IMR-90 (cell line): ENCODE results near the gene SHISA3. TPM values are rescaled to one million over a fixed set of nuclear protein-coding genes. Genes with fewer than 3 reads are reported as not detected.

Experiments used
- ATAC-seq: fragments of 200-7000 bp; cut with Tn5 transposase; 2 replicates; pipeline ENCODE4 v1.9.1; 2020; ENCODE audit warnings: low read depth, mild to moderate bottlenecking, moderate library complexity
- BruUV-seq: library from RNA; stranded (reverse); fragments of 400-500 nt; replicated peaks from 2 replicates; lab custom pipeline; 2021; lab: Mats Ljungman, UMichigan
- CTCF ChIA-PET: fragments of 300-600 bp; formaldehyde crosslinking; extraction: SDS; loops from one replicate; lab custom pipeline; 2021; ENCODE audit warnings: antibody characterized with exemption; lab: Yijun Ruan, JAX
- POLR2A ChIA-PET: fragments of 300-600 bp; sonication (Branson Sonifier 250); formaldehyde crosslinking; loops from one replicate; lab custom pipeline; 2022; ENCODE audit warnings: antibody characterized with exemption; ENCODE audit not compliant: unreplicated experiment; lab: Charles Lee
- DNase-seq: peaks from one replicate; pipeline ENCODE4 v3.0.0; 2013
- H2AFZ ChIP-seq: replicated peaks from 2 replicates; pipeline ENCODE3; 2013; ENCODE audit warnings: low read length, mild to moderate bottlenecking; ENCODE audit not compliant: poor library complexity
- H2AK5ac ChIP-seq: 2 replicates; pipeline ENCODE4 v1.6.1; 2013; ENCODE audit warnings: low read depth, low read length, inconsistent platforms
- H2AK9ac ChIP-seq: replicated peaks from 2 replicates; pipeline ENCODE3; 2013; ENCODE audit warnings: mild to moderate bottlenecking, low read depth, low read length, moderate library complexity; ENCODE audit not compliant: poor library complexity
- H2BK120ac ChIP-seq: 2 replicates; pipeline ENCODE4 v1.6.1; 2013; ENCODE audit warnings: low read depth, low read length, inconsistent platforms
- H2BK15ac ChIP-seq: 3 replicates; pipeline ENCODE4 v1.6.1; 2013; ENCODE audit warnings: low read depth, low read length, inconsistent platforms
- H2BK20ac ChIP-seq: 2 replicates; pipeline ENCODE4 v1.6.1; 2013; ENCODE audit warnings: low read depth, mild to moderate bottlenecking, inconsistent platforms, low read length, moderate library complexity
- H2BK5ac ChIP-seq: 2 replicates; pipeline ENCODE4 v1.6.1; 2013; ENCODE audit warnings: mild to moderate bottlenecking, low read depth, low read length, inconsistent platforms; ENCODE audit not compliant: poor library complexity, severe bottlenecking
- H3K14ac ChIP-seq: replicated peaks from 2 replicates; pipeline ENCODE4 v1.6.1; 2013; ENCODE audit warnings: low read depth, low read length, inconsistent platforms
- H3K18ac ChIP-seq: 2 replicates; pipeline ENCODE4 v1.6.1; 2013; ENCODE audit warnings: low read depth, low read length, control low read depth
- H3K23ac ChIP-seq: 2 replicates; pipeline ENCODE4 v1.6.1; 2013; ENCODE audit warnings: low read depth, low read length, inconsistent platforms
- H3K27ac ChIP-seq: 2 replicates; pipeline ENCODE4 v1.5.1; 2013; ENCODE audit warnings: mild to moderate bottlenecking, control low read depth, low read length; ENCODE audit not compliant: insufficient read depth
- H3K27me3 ChIP-seq: 2 replicates; pipeline ENCODE4 v1.6.1; 2013; ENCODE audit warnings: low read length; ENCODE audit not compliant: control insufficient read depth, insufficient read depth
- H3K36me3 ChIP-seq: 2 replicates; pipeline ENCODE4 v1.6.1; 2013; ENCODE audit warnings: low read length, mixed read lengths; ENCODE audit not compliant: control insufficient read depth, insufficient read depth
- H3K4ac ChIP-seq: 2 replicates; pipeline ENCODE4 v1.6.1; 2013; ENCODE audit warnings: low read depth, low read length, inconsistent platforms
- H3K4me1 ChIP-seq: 2 replicates; pipeline ENCODE4 v1.6.1; 2013; ENCODE audit warnings: low read length, mixed read lengths; ENCODE audit not compliant: control insufficient read depth, insufficient read depth
- H3K4me2 ChIP-seq: 2 replicates; pipeline ENCODE4 v1.6.1; 2013; ENCODE audit warnings: low read depth, mild to moderate bottlenecking, control low read depth, low read length, moderate library complexity
- H3K4me3 ChIP-seq: 2 replicates; pipeline ENCODE4 v1.5.1; 2013; ENCODE audit warnings: low read depth, mild to moderate bottlenecking, control low read depth, low read length, moderate library complexity; ENCODE audit not compliant: insufficient read depth
- H3K56ac ChIP-seq: 2 replicates; pipeline ENCODE4 v1.6.1; 2013; ENCODE audit warnings: low read length, inconsistent platforms; ENCODE audit not compliant: insufficient read depth; ENCODE audit errors: extremely low read depth
- H3K79me1 ChIP-seq, 2 experiments: 2 replicates each; pipeline ENCODE4 v1.6.1; 2013; ENCODE audit warnings: low read length in 2 of 2, inconsistent platforms in 1 of 2, low read depth in 1 of 2
- H3K9ac ChIP-seq: 2 replicates; pipeline ENCODE4 v1.6.1; 2013; ENCODE audit warnings: low read depth, low read length, control low read depth
- H3K9me1 ChIP-seq: 2 replicates; pipeline ENCODE4 v1.6.1; 2013; ENCODE audit warnings: low read length, inconsistent platforms; ENCODE audit not compliant: insufficient read depth
- H3K9me3 ChIP-seq: 2 replicates; pipeline ENCODE4 v1.6.1; 2013; ENCODE audit warnings: low read length; ENCODE audit not compliant: control insufficient read depth, insufficient read depth
- H4K20me1 ChIP-seq: 2 replicates; pipeline ENCODE4 v1.6.1; 2013; ENCODE audit warnings: low read length, inconsistent platforms; ENCODE audit not compliant: insufficient read depth
- H4K5ac ChIP-seq: 2 replicates; pipeline ENCODE4 v1.6.1; 2013; ENCODE audit warnings: mild to moderate bottlenecking, low read depth, low read length, control low read depth
- H4K8ac ChIP-seq, 2 experiments: 2 replicates each; pipeline ENCODE4 v1.6.1; 2013; ENCODE audit warnings: low read depth in 2 of 2, low read length in 2 of 2, control low read depth in 1 of 2, inconsistent platforms in 1 of 2
- H4K91ac ChIP-seq: 2 replicates; pipeline ENCODE4 v1.6.1; 2013; ENCODE audit warnings: low read depth, low read length, inconsistent platforms; ENCODE audit not compliant: insufficient read depth
- CHD1 ChIP-seq: IDR thresholded peaks from 2 replicates; pipeline ENCODE4 v1.6.1; 2012; ENCODE audit warnings: low read depth, low read length, improper control_type of control experiment
- CTCF ChIP-seq: conservative IDR thresholded peaks from 2 replicates; pipeline ENCODE4 v1.5.1; 2012; ENCODE audit warnings: mild to moderate bottlenecking, low read depth, low read length, improper control_type of control experiment
- ELK1 ChIP-seq: fragments of 150-350 bp; IDR thresholded peaks from 2 replicates; pipeline ENCODE4 v1.6.1; 2016; ENCODE audit warnings: low read depth, mild to moderate bottlenecking, low read length, moderate library complexity, borderline replicate concordance
- FOS ChIP-seq: fragments of 150-350 bp; IDR thresholded peaks from 2 replicates; pipeline ENCODE4 v1.6.1; 2016; ENCODE audit warnings: low read depth, low read length
- MAFK ChIP-seq: IDR thresholded peaks from 2 replicates; pipeline ENCODE4 v1.6.1; 2012; ENCODE audit warnings: low read depth, low read length, improper control_type of control experiment
- MAZ ChIP-seq: IDR thresholded peaks from 2 replicates; pipeline ENCODE4 v1.6.1; 2012; ENCODE audit warnings: low read depth, mild to moderate bottlenecking, low read length, improper control_type of control experiment, moderate library complexity, borderline replicate concordance
- MXI1 ChIP-seq: IDR thresholded peaks from 2 replicates; pipeline ENCODE4 v1.6.1; 2012; ENCODE audit warnings: low read depth, mild to moderate bottlenecking, low read length, moderate library complexity, borderline replicate concordance
- NFE2L2 ChIP-seq: fragments of 150-350 bp; IDR thresholded peaks from 2 replicates; pipeline ENCODE4 v1.6.1; 2016; ENCODE audit warnings: low read depth, mild to moderate bottlenecking, low read length
- POLR2A ChIP-seq: IDR thresholded peaks from 2 replicates; pipeline ENCODE4 v1.6.1; 2012; ENCODE audit warnings: mild to moderate bottlenecking, low read depth, low read length
- RAD21 ChIP-seq: IDR thresholded peaks from 2 replicates; pipeline ENCODE4 v1.6.1; 2012; ENCODE audit warnings: low read length, improper control_type of control experiment
- RCOR1 ChIP-seq: IDR thresholded peaks from 2 replicates; pipeline ENCODE4 v1.6.1; 2012; ENCODE audit warnings: mild to moderate bottlenecking, low read length, improper control_type of control experiment; ENCODE audit not compliant: insufficient replicate concordance
- SMC3 ChIP-seq: fragments of 150-350 bp; IDR thresholded peaks from 2 replicates; pipeline ENCODE4 v1.6.1; 2016; ENCODE audit warnings: low read depth, mild to moderate bottlenecking, antibody characterized with exemption, low read length, moderate library complexity
- USF2 ChIP-seq: fragments of 150-350 bp; IDR thresholded peaks from 2 replicates; pipeline ENCODE4 v1.6.1; 2017; ENCODE audit warnings: mild to moderate bottlenecking, antibody characterized with exemption, low read length, low read depth
- WGBS, 2 experiments: methylation state at CpG; one replicate each; pipeline versions ENCODE4 v1.1.5 to v1.1.7; 2013; ENCODE audit warnings: missing lambda C conversion rate in 2 of 2; ENCODE audit not compliant: insufficient read length in 1 of 2; ENCODE audit errors: extremely low coverage in 2 of 2; 5-methylcytosine and 5-hydroxymethylcytosine counted together
- dilution Hi-C: fragments of 300-500 bp; cut with HindIII; formaldehyde crosslinking; loops from one replicate; pipeline ENCODE4 v1.14.3; 2018; ENCODE audit warnings: low sequenced_read_pairs; ENCODE audit not compliant: unreplicated experiment
- in situ Hi-C: fragments of 300-500 bp; cut with MboI; formaldehyde crosslinking; loops from 3 replicates; pipeline ENCODE4 v1.14.3; 2019; ENCODE audit warnings: low sequenced_read_pairs, inconsistent platforms, mixed read lengths
- intact Hi-C: fragments of 100-400 bp; cut with micrococcal nuclease; formaldehyde crosslinking; loops from 2 replicates; pipeline ENCODE4 v1.10.0; 2022
- polyA plus RNA-seq, 3 experiments: library from polyadenylated mRNA; depleted of rRNA; stranded (reverse); fragments of >200 nt; gene quantifications; 2 replicates each; pipeline ENCODE4 v1.2.3, GENCODE V29; 2012; ENCODE audit warnings: low replicate concordance in 1 of 3
- total RNA-seq: library from RNA; depleted of rRNA; stranded (reverse); fragments of >200 nt; gene quantifications from 2 replicates; pipeline ENCODE4 v1.2.3, GENCODE V29; 2012

Gene SHISA3
- total and polyA plus RNA-seq, 2 of the 4 experiments (the other 2 are of a cell fraction) = 0.18 to 0.77 TPM

- no peak for TF ChIP-seq POLR2A
- TF ChIP-seq MAFK = no peak
- no peak for TF ChIP-seq MAZ
- no peak for TF ChIP-seq RCOR1
- TF ChIP-seq NFE2L2 = no peak
- no peak for TF ChIP-seq FOS
Measured at GRCh38 chr4:42436928-42437565, 39.8 kb downstream of the SHISA3 start (continued).

GRCh38 chr4:42440083-42440482 is 42.8 kb downstream of the SHISA3 start:
- ChIA-PET POLR2A (interaction anchor here (0.6 kb wide), 1 partner anchor 39 kb away, joined by 5 read pairs; no protein-coding TSS in a partner anchor), CTCF (no interaction called here)
- no peak overlapping the region for H4K8ac ChIP-seq
- no peaks in the 10 kb centered on the region for H3K36me3 ChIP-seq
- H3K27me3 ChIP-seq = no peaks in the 10 kb centered on the region; the same call in none of the 2 replicates
- no peak overlapping the region for H3K23ac ChIP-seq
- no peak overlapping the region for H3K14ac ChIP-seq
- H2BK5ac ChIP-seq = no peak overlapping the region
- H2BK15ac ChIP-seq = no peak overlapping the region
- H3K9ac ChIP-seq = no peak overlapping the region
- no peaks in the 10 kb centered on the region for H3K9me1 ChIP-seq
- H3K9me3 ChIP-seq = no peaks in the 10 kb centered on the region
- no peak overlapping the region for H4K91ac ChIP-seq
- BruUV-seq = no TSS peak
- no peak overlapping the region for H3K18ac ChIP-seq
- no peak overlapping the region for H2AK9ac ChIP-seq
- no peak overlapping the region for H3K4ac ChIP-seq
- H3K79me1 ChIP-seq = no peaks in the 10 kb centered on the region
- H3K27ac ChIP-seq = no peak overlapping the region
- H3K4me3 ChIP-seq = no peak overlapping the region
- no peak overlapping the region for H3K56ac ChIP-seq
- in situ Hi-C loops (no loop called here), intact Hi-C loops (no loop called here), dilution Hi-C loops (no loop called here)
- H3K4me1 ChIP-seq = no peaks in the 10 kb centered on the region
- H3K4me2 ChIP-seq = no peak overlapping the region
- no peak overlapping the region for H2AFZ ChIP-seq
- no peak overlapping the region for H2BK20ac ChIP-seq
- ATAC-seq (no peak), DNase-seq (no peak)
- no peak overlapping the region for H4K5ac ChIP-seq
- H2BK120ac ChIP-seq = no peak overlapping the region
- no peak overlapping the region for H2AK5ac ChIP-seq
- no CpG with 5 or more reads among the region's 4 CpGs for WGBS, 2 experiments
- H4K20me1 ChIP-seq = no peaks in the 10 kb centered on the region
- TF ChIP-seq CTCF = no peak
- TF ChIP-seq MXI1 = no peak
- TF ChIP-seq POLR2A = no peak
- no peak for TF ChIP-seq SMC3
- TF ChIP-seq RCOR1 = no peak
- TF ChIP-seq NFE2L2 = no peak
- TF ChIP-seq RAD21 = no peak
- TF ChIP-seq ELK1 = no peak
- no peak for TF ChIP-seq CHD1
- no peak for TF ChIP-seq MAZ
- no peak for TF ChIP-seq USF2
